ACHN (cell line): ENCODE data around the gene DNAH12.

Experiments used
- DNase-seq: peaks from one replicate; pipeline ENCODE4 v3.0.0-alpha.2; 2015
- in situ Hi-C: cut with HindIII; loops from 2 replicates; pipeline ENCODE4 v1.10.0; 2017; ENCODE audit warnings: low sequenced_read_pairs, low pct_ligation_motif_present, low pct_unique_long_range_greater_than_20kb

Gene DNAH12

DNA sequence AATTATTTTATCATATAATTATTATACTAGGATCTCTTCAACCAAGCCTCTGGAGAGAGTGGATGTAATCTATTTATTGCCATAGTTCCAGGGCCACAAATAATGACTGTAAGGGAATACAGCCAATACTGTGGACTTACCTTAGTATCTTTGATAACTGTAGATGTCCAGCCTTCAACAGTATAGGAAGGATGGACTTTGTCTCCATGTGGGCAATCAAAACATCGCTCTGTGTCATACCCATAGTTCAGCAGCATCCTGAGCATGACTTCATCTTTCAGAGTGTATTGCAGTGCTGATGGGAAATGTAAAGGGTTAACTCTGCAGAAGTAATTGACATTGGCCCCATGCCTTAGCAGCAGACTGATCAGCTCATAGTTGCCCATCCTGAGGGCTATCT is 265.9 kb downstream of the DNAH12 start:
- no peak for DNase-seq
- in situ Hi-C loops, result no loop called here

- in situ Hi-C loops, result no loop called here
- DNase-seq, result no peak
Observed at GRCh38 chr3:57275393-57275792, 268.8 kb downstream of the DNAH12 start.

DNA sequence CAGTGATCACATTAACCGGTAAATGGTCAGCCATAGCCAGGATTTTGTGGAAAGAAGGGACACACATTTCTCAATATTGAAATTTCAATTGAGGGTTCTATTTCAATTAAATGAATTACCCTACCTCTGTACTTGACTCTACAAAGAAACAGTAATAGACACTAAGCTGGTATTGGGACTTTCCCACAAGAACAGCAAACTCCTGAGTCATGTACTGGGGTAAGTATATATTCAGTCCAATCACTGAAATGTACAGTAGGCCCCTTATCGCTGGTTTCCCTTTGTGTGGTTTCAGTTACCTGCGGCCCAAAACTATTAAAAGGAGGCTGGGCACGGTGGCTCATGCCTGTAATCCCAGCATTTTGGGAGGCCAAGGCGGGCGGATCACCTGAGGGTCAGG is 269.3 kb downstream of the DNAH12 start:
- DNase-seq, result no peak
- in situ Hi-C loops, result no loop called here

- in situ Hi-C loops, result no loop called here
- DNase-seq, result no peak
Observed at GRCh38 chr3:57268416-57268815, 275.7 kb downstream of the DNAH12 start.

GRCh38 chr3:57261929-57262328 is 282.2 kb downstream of the DNAH12 start:
- DNase-seq, result no peak
- in situ Hi-C loops, result no loop called here

GRCh38 chr3:57261119-57261518 is 283.0 kb downstream of the DNAH12 start:
- no peak for DNase-seq
- in situ Hi-C loops, result no loop called here

- in situ Hi-C loops, result no loop called here
- DNase-seq, result no peak
Observed at GRCh38 chr3:57257678-57258077, 286.5 kb downstream of the DNAH12 start.

DNA sequence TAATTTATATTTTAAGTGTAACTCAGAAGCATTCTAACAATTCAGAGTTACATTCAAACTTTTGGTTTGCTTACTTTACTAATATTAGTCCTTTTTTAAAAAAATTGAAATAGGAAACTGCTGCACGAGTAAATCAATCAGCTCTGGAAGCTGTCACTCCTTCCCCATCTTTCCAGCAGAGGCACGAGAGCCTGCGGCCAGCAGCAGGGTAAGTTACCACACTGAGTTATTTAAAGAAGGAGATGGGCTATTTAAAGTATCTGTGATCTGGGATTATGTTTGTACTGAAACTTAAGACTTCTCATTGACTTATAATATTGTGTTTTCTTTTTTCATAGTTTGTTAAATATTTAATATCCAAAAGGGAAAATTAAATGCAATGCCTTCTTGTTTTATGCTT is 287.3 kb downstream of the DNAH12 start:
- DNase-seq, result no peak
- in situ Hi-C loops, result no loop called here

- in situ Hi-C loops, result no loop called here
- no peak for DNase-seq
Observed at GRCh38 chr3:57252404-57252803, 291.7 kb downstream of the DNAH12 start.

- DNase-seq, result no peak
- in situ Hi-C loops, result no loop called here
Observed at GRCh38 chr3:57244946-57245345, 299.2 kb downstream of the DNAH12 start.
